Naive B cell (primary cell): ENCODE data around the gene COL23A1. TPM values are rescaled to one million over a fixed set of nuclear protein-coding genes. Genes with fewer than 3 reads are reported as not detected.

ENCODE experiments used
- ATAC-seq, 2 donors: fragments of 150-1000 bp; cut with Tn5 transposase; 2 replicates each; pipeline ENCODE4 v1.10.0; 2021; ENCODE audit warnings: low read depth in 2 of 2, mild to moderate bottlenecking in 2 of 2, moderate library complexity in 2 of 2
- DNase-seq: peaks from one replicate; pipeline ENCODE4 v3.0.0; 2022
- H3K27ac Mint-ChIP-seq, 6 donors: one replicate each; pipeline ENCODE4 v1.8.0; 2020 to 2022; ENCODE audit warnings: mild to moderate bottlenecking in 6 of 6, mixed read lengths in 6 of 6, moderate library complexity in 5 of 6, inconsistent platforms in 2 of 6
- H3K27me3 Mint-ChIP-seq, 3 donors: one replicate each; pipeline ENCODE4 v1.8.0; 2021 to 2022; ENCODE audit warnings: mixed read lengths in 3 of 3, mild to moderate bottlenecking in 1 of 3
- H3K36me3 Mint-ChIP-seq, 2 donors: one replicate each; pipeline ENCODE4 v1.8.0; 2020 to 2022; ENCODE audit warnings: mixed read lengths in 2 of 2, inconsistent platforms in 1 of 2, mild to moderate bottlenecking in 1 of 2
- H3K4me1 Mint-ChIP-seq, 3 donors: one replicate each; pipeline ENCODE4 v1.8.0; 2020 to 2022; ENCODE audit warnings: mixed read lengths in 3 of 3, inconsistent platforms in 1 of 3, mild to moderate bottlenecking in 1 of 3, moderate library complexity in 1 of 3
- H3K4me3 Mint-ChIP-seq, 8 donors: one replicate each; pipeline ENCODE4 v1.8.0; 2020 to 2022; ENCODE audit warnings: mild to moderate bottlenecking in 8 of 8, mixed read lengths in 8 of 8, moderate library complexity in 8 of 8, inconsistent platforms in 2 of 8
- H3K9me3 Mint-ChIP-seq, 7 donors: one replicate each; pipeline ENCODE4 v1.8.0; 2020 to 2022; ENCODE audit warnings: mixed read lengths in 7 of 7, mild to moderate bottlenecking in 5 of 7, inconsistent platforms in 2 of 7, moderate library complexity in 1 of 7
- polyA plus RNA-seq, 6 donors: library from polyadenylated mRNA; unstranded; fragments of 300-500 nt; fragmentation: Illumina TruSeq; gene quantifications; one replicate each; pipeline ENCODE4 v1.2.3, GENCODE V29; 2021; ENCODE audit warnings: low read depth in 6 of 6

The COL23A1 gene
- polyA plus RNA-seq, 6 donors from 2014 or later = 0.16 TPM; not detected in 5

GRCh38 chr5:178213748-178214151, 376.4 kb downstream of the COL23A1 start:
- ATAC-seq = no peak
- no peak for DNase-seq
- Mint-ChIP-seq H3K9me3 (no peaks in the 10 kb centered on the region), H3K27me3 (no peaks in the 10 kb centered on the region), H3K36me3 (peaks cover 12 to 21% of the 10 kb centered on the region in 2 donors), H3K27ac (peak overlapping the region in 3 of 6 donors; percentile 66 to 74 (median 74)), H3K4me3 (peak overlapping the region in 1 of 8 donors; percentile 43), H3K4me1 (peaks cover 15 to 41% (median 17%) of the 10 kb centered on the region in 3 donors)

GRCh38 chr5:178213003-178213461, 377.2 kb downstream of the COL23A1 start:
- H3K27ac Mint-ChIP-seq = peak overlapping the region in 3 of 6 donors; percentile 66 to 83 (median 74)
- H3K27me3 Mint-ChIP-seq = no peaks in the 10 kb centered on the region
- DNase-seq = no peak
- no peaks in the 10 kb centered on the region for H3K9me3 Mint-ChIP-seq
- H3K4me1 Mint-ChIP-seq = peaks cover 16 to 44% (median 19%) of the 10 kb centered on the region in 3 donors
- no peak overlapping the region for H3K4me3 Mint-ChIP-seq
- peaks cover 12 to 25% of the 10 kb centered on the region in 2 donors for H3K36me3 Mint-ChIP-seq
- no peak for ATAC-seq

- peaks cover 19 to 50% (median 25%) of the 10 kb centered on the region in 3 donors for H3K4me1 Mint-ChIP-seq
- ATAC-seq = no peak
- H3K36me3 Mint-ChIP-seq = peaks cover 12 to 29% of the 10 kb centered on the region in 2 donors
- no peaks in the 10 kb centered on the region for H3K9me3 Mint-ChIP-seq
- no peak for DNase-seq
- H3K27ac Mint-ChIP-seq = peak overlapping the region in 3 of 6 donors; percentile 56 to 83 (median 72)
- no peak overlapping the region for H3K4me3 Mint-ChIP-seq
- no peaks in the 10 kb centered on the region for H3K27me3 Mint-ChIP-seq
These were observed 377.8 kb downstream of the COL23A1 start for GRCh38 chr5:178212241-178213002.

- ATAC-seq (no peak), DNase-seq (no peak)
- no peaks in the 10 kb centered on the region for H3K9me3 Mint-ChIP-seq
- peaks cover 12 to 26% of the 10 kb centered on the region in 2 donors for H3K36me3 Mint-ChIP-seq
- H3K4me3 Mint-ChIP-seq = no peak overlapping the region
- H3K27me3 Mint-ChIP-seq = no peaks in the 10 kb centered on the region
- peak overlapping the region in 3 of 6 donors; percentile 58 to 66 (median 62) for H3K27ac Mint-ChIP-seq
- peaks cover 20 to 57% (median 30%) of the 10 kb centered on the region in 3 donors for H3K4me1 Mint-ChIP-seq
These were observed 378.8 kb downstream of the COL23A1 start for GRCh38 chr5:178211095-178212048.

GRCh38 chr5:178210686-178211085, 379.5 kb downstream of the COL23A1 start:
- peaks cover 12 to 22% of the 10 kb centered on the region in 2 donors for H3K36me3 Mint-ChIP-seq
- peaks cover 22 to 59% (median 30%) of the 10 kb centered on the region in 3 donors for H3K4me1 Mint-ChIP-seq
- H3K27me3 Mint-ChIP-seq = no peaks in the 10 kb centered on the region
- DNase-seq (no peak), ATAC-seq (no peak)
- peak overlapping the region in 1 of 8 donors; percentile 38 for H3K4me3 Mint-ChIP-seq
- H3K9me3 Mint-ChIP-seq = no peaks in the 10 kb centered on the region
- peak overlapping the region in 3 of 6 donors; percentile 24 to 66 (median 62) for H3K27ac Mint-ChIP-seq

GRCh38 chr5:178210073-178210535, 380.1 kb downstream of the COL23A1 start:
- DNase-seq (no peak), ATAC-seq (no peak)
- H3K4me3 Mint-ChIP-seq = peak overlapping the region in 1 of 8 donors; percentile 38
- no peaks in the 10 kb centered on the region for H3K9me3 Mint-ChIP-seq
- H3K36me3 Mint-ChIP-seq = peaks cover 12 to 22% of the 10 kb centered on the region in 2 donors
- no peaks in the 10 kb centered on the region for H3K27me3 Mint-ChIP-seq
- peaks cover 18 to 60% (median 32%) of the 10 kb centered on the region in 3 donors for H3K4me1 Mint-ChIP-seq
- peak overlapping the region in 1 of 6 donors; percentile 24 for H3K27ac Mint-ChIP-seq

- H3K4me1 Mint-ChIP-seq = peaks cover 18 to 55% (median 32%) of the 10 kb centered on the region in 3 donors
- no peak for DNase-seq
- peak overlapping the region in 3 of 6 donors; percentile 82 to 86 (median 85) for H3K27ac Mint-ChIP-seq
- H3K4me3 Mint-ChIP-seq = peak overlapping the region in 1 of 8 donors; percentile 24
- H3K36me3 Mint-ChIP-seq = peaks cover 12 to 23% of the 10 kb centered on the region in 2 donors
- peaks cover 0 to under 1% (median 0%) of the 10 kb centered on the region in 3 donors for H3K27me3 Mint-ChIP-seq
- ATAC-seq = no peak
- H3K9me3 Mint-ChIP-seq = no peaks in the 10 kb centered on the region
These were observed 380.7 kb downstream of the COL23A1 start for GRCh38 chr5:178209334-178210072.

GRCh38 chr5:178208540-178209227, 381.5 kb downstream of the COL23A1 start:
- peaks cover 0 to 3% (median 0%) of the 10 kb centered on the region in 7 donors for H3K9me3 Mint-ChIP-seq
- ATAC-seq (no peak), DNase-seq (no peak)
- peaks cover 18 to 57% (median 30%) of the 10 kb centered on the region in 3 donors for H3K4me1 Mint-ChIP-seq
- peaks cover 0 to 5% (median 0%) of the 10 kb centered on the region in 3 donors for H3K27me3 Mint-ChIP-seq
- H3K4me3 Mint-ChIP-seq = peak overlapping the region in 1 of 8 donors; percentile 18
- peak overlapping the region in 3 of 6 donors; percentile 27 to 86 (median 85) for H3K27ac Mint-ChIP-seq
- H3K36me3 Mint-ChIP-seq = peaks cover 12 to 29% of the 10 kb centered on the region in 2 donors

GRCh38 chr5:178207917-178208280, 382.3 kb downstream of the COL23A1 start:
- ATAC-seq = no peak
- Mint-ChIP-seq H3K27ac (peak overlapping the region in 2 of 6 donors; percentile 84 to 90), H3K4me3 (peak overlapping the region in 2 of 8 donors; percentile 22 to 91), H3K27me3 (peaks cover 0 to 5% (median 0%) of the 10 kb centered on the region in 3 donors), H3K36me3 (peaks cover 12 to 29% of the 10 kb centered on the region in 2 donors), H3K9me3 (peaks cover 0 to 3% (median 0%) of the 10 kb centered on the region in 7 donors), H3K4me1 (peaks cover 17 to 50% (median 27%) of the 10 kb centered on the region in 3 donors)
- DNase-seq = no peak

GRCh38 chr5:178207183-178207916, 382.8 kb downstream of the COL23A1 start:
- H3K27me3 Mint-ChIP-seq = peaks cover 0 to 5% (median 0%) of the 10 kb centered on the region in 3 donors
- peaks cover 12 to 29% of the 10 kb centered on the region in 2 donors for H3K36me3 Mint-ChIP-seq
- ATAC-seq (no peak), DNase-seq (no peak)
- peaks cover 0 to 3% (median 0%) of the 10 kb centered on the region in 7 donors for H3K9me3 Mint-ChIP-seq
- peak overlapping the region in 5 of 8 donors; percentile 32 to 91 (median 44) for H3K4me3 Mint-ChIP-seq
- H3K4me1 Mint-ChIP-seq = peaks cover 17 to 47% (median 27%) of the 10 kb centered on the region in 3 donors
- H3K27ac Mint-ChIP-seq = peak overlapping the region in 4 of 6 donors; percentile 59 to 90 (median 80)
